PC-3 (cell line): Measurements from ENCODE around the gene AKR1B15.

Experiments
- CTCF ChIP-seq: fragments of 300-600 bp; sonication (generic); conservative IDR thresholded peaks from 2 replicates; pipeline ENCODE4 v1.5.1; 2017; ENCODE audit warnings: antibody characterized with exemption, low read depth, mild to moderate bottlenecking, low read length
- EZH2 ChIP-seq: fragments of 300-600 bp; sonication (generic); IDR thresholded peaks from one replicate; pipeline ENCODE4 v1.6.1; 2017; ENCODE audit warnings: antibody characterized with exemption, mild to moderate bottlenecking, low read length; ENCODE audit not compliant: unreplicated experiment
- EZH2phosphoT487 ChIP-seq: fragments of 300-600 bp; sonication (generic); IDR thresholded peaks from 2 replicates; pipeline ENCODE4 v1.6.1; 2018; ENCODE audit warnings: mild to moderate bottlenecking, antibody characterized with exemption, low read length, borderline replicate concordance

- TF ChIP-seq CTCF: peak; percentile 54
- no peak for TF ChIP-seq EZH2
- no peak for TF ChIP-seq EZH2phosphoT487
Measured at GRCh38 chr7:134612197-134612596, 63.3 kb downstream of the AKR1B15 start.
